Measurements from ENCODE around the gene TEKT5.

The TEKT5 gene

GRCh38 chr16:10662212-10662611, 32.5 kb downstream of the TEKT5 start:
- Histone ChIP-seq H3K4me3 (ENCODE audit: low read length) (no peak overlapping the region), H3K9me3 (ENCODE audit: insufficient read depth, low read length) (no peaks in the 10 kb centered on the region), H3K4me1 (ENCODE audit: low read length) (peaks cover 21% of the 10 kb centered on the region), H3K27ac (ENCODE audit: low read length) (no peak overlapping the region), H3K4me2 (ENCODE audit: low read length) (no peak overlapping the region), H3K9ac (ENCODE audit: low read length) (no peak overlapping the region), H3K36me3 (replicated peaks; ENCODE audit: low read depth, low read length) (no peaks in the 10 kb centered on the region), H3K27me3 (ENCODE audit: low read depth, low read length) (no peaks in the 10 kb centered on the region), H3K79me2 (ENCODE audit: low read length) (no peaks in the 10 kb centered on the region), H2AFZ (ENCODE audit: low read depth, low read length) (no peak overlapping the region), H4K20me1 (ENCODE audit: insufficient read depth, low read length) (no peaks in the 10 kb centered on the region)
- no peak for TF ChIP-seq EZH2phosphoT487 (IDR thresholded peaks at IDR 0.05; ENCODE audit: low read depth)
- TF ChIP-seq CTCF (IDR thresholded peaks at IDR 0.05; ENCODE audit: low read depth, low read length) = no peak

GRCh38 chr16:10661737-10662136, 33.0 kb downstream of the TEKT5 start:
- no peak overlapping the region for H3K4me3 ChIP-seq (ENCODE audit: low read length)
- H3K4me2 ChIP-seq (ENCODE audit: low read length) = no peak overlapping the region
- no peak overlapping the region for H3K27ac ChIP-seq (ENCODE audit: low read length)

GRCh38 chr16:10660950-10661635, 33.6 kb downstream of the TEKT5 start:
- no peak overlapping the region for H3K27ac ChIP-seq (ENCODE audit: low read length)

More at GRCh38 chr16:10661737-10662136, 33.0 kb downstream of the TEKT5 start:
- Histone ChIP-seq H3K9me3 (ENCODE audit: insufficient read depth, low read length) (no peaks in the 10 kb centered on the region), H3K4me1 (ENCODE audit: low read length) (peaks cover 21% of the 10 kb centered on the region), H3K27me3 (ENCODE audit: low read depth, low read length) (no peaks in the 10 kb centered on the region), H2AFZ (ENCODE audit: low read depth, low read length) (no peak overlapping the region), H3K79me2 (ENCODE audit: low read length) (no peaks in the 10 kb centered on the region), H3K36me3 (replicated peaks; ENCODE audit: low read depth, low read length) (no peaks in the 10 kb centered on the region), H4K20me1 (ENCODE audit: insufficient read depth, low read length) (no peaks in the 10 kb centered on the region), H3K9ac (ENCODE audit: low read length) (no peak overlapping the region)
- TF ChIP-seq CTCF (IDR thresholded peaks at IDR 0.05; ENCODE audit: low read depth, low read length) = no peak
- no peak for TF ChIP-seq EZH2phosphoT487 (IDR thresholded peaks at IDR 0.05; ENCODE audit: low read depth)

GRCh38 chr16:10658943-10659342, 35.8 kb downstream of the TEKT5 start:
- no peaks in the 10 kb centered on the region for H3K36me3 ChIP-seq (replicated peaks; ENCODE audit: low read depth, low read length)
- no peaks in the 10 kb centered on the region for H3K9me3 ChIP-seq (ENCODE audit: insufficient read depth, low read length)
- peaks cover under 1% of the 10 kb centered on the region for H3K4me1 ChIP-seq (ENCODE audit: low read length)
- H3K79me2 ChIP-seq (ENCODE audit: low read length) = no peaks in the 10 kb centered on the region
- no peak for TF ChIP-seq CTCF (IDR thresholded peaks at IDR 0.05; ENCODE audit: low read depth, low read length)
- no peak for TF ChIP-seq EZH2phosphoT487 (IDR thresholded peaks at IDR 0.05; ENCODE audit: low read depth)
- no peak overlapping the region for H3K9ac ChIP-seq (ENCODE audit: low read length)
- H4K20me1 ChIP-seq (ENCODE audit: insufficient read depth, low read length) = no peaks in the 10 kb centered on the region
- no peaks in the 10 kb centered on the region for H3K27me3 ChIP-seq (ENCODE audit: low read depth, low read length)
- no peak overlapping the region for H3K27ac ChIP-seq (ENCODE audit: low read length)
- no peak overlapping the region for H2AFZ ChIP-seq (ENCODE audit: low read depth, low read length)
- no peak overlapping the region for H3K4me3 ChIP-seq (ENCODE audit: low read length)
- H3K4me2 ChIP-seq (ENCODE audit: low read length) = no peak overlapping the region

More at GRCh38 chr16:10660950-10661635, 33.6 kb downstream of the TEKT5 start:
- H4K20me1 ChIP-seq (ENCODE audit: insufficient read depth, low read length) = no peaks in the 10 kb centered on the region
- no peaks in the 10 kb centered on the region for H3K79me2 ChIP-seq (ENCODE audit: low read length)
- H3K4me1 ChIP-seq (ENCODE audit: low read length) = peaks cover 21% of the 10 kb centered on the region
- TF ChIP-seq CTCF (IDR thresholded peaks at IDR 0.05; ENCODE audit: low read depth, low read length) (no peak), EZH2phosphoT487 (IDR thresholded peaks at IDR 0.05; ENCODE audit: low read depth) (no peak)
- H3K36me3 ChIP-seq (replicated peaks; ENCODE audit: low read depth, low read length) = no peaks in the 10 kb centered on the region
- no peaks in the 10 kb centered on the region for H3K27me3 ChIP-seq (ENCODE audit: low read depth, low read length)
- no peak overlapping the region for H3K9ac ChIP-seq (ENCODE audit: low read length)
- H3K4me3 ChIP-seq (ENCODE audit: low read length) = no peak overlapping the region
- H3K9me3 ChIP-seq (ENCODE audit: insufficient read depth, low read length) = no peaks in the 10 kb centered on the region
- no peak overlapping the region for H3K4me2 ChIP-seq (ENCODE audit: low read length)
- H2AFZ ChIP-seq (ENCODE audit: low read depth, low read length) = no peak overlapping the region
